GM23338 (cell line): Measurements from ENCODE around the gene TMEM88. TPM values are rescaled to one million over a fixed set of nuclear protein-coding genes. Genes with fewer than 3 reads are reported as not detected.

Source experiments
- JUNB ChIP-seq: IDR thresholded peaks from one replicate; pipeline ENCODE4 v1.6.1; 2016; ENCODE audit warnings: antibody characterized with exemption; ENCODE audit not compliant: unreplicated experiment
- NANOG ChIP-seq: IDR thresholded peaks from 2 replicates; pipeline ENCODE4 v1.6.1; 2016; ENCODE audit warnings: antibody characterized with exemption, borderline replicate concordance
- ZNF331 ChIP-seq: fragments of 250-450 bp; sonication (Bioruptor Pico); IDR thresholded peaks from 2 replicates; pipeline ENCODE4 v1.5.0; 2020; ENCODE audit warnings: low read depth, mild to moderate bottlenecking, moderate library complexity
- polyA plus RNA-seq: library from polyadenylated mRNA; unstranded; fragments of >200 nt; fragmentation: Nextera tagmentation; extraction: Ambion mirVana; gene quantifications from 2 replicates; pipeline ENCODE4 v1.2.1, GENCODE V29; 2016
- total RNA-seq: library from RNA; depleted of rRNA; stranded (reverse); fragments of >200 nt; shearing (Covaris generic); gene quantifications from 2 replicates; pipeline ENCODE4 v1.2.3, GENCODE V29; 2014; rRNA removed

Gene TMEM88
- total and polyA plus RNA-seq, 2 experiments from 2014 or later, result 0.58 to 0.97 TPM

GRCh38 chr17:7903154-7904103 is 48.6 kb downstream of the TMEM88 start (continued):
- TF ChIP-seq NANOG, result no peak
- TF ChIP-seq JUNB, result no peak
- TF ChIP-seq ZNF331 (CRISPR knock-in tag), result no peak

Other genes with a start within 250 kb of the TMEM88 start
- 20.3 and 24.4 TPM in 2 replicates for gene FXR2, start 240.2 kb upstream of the TMEM88 start, total RNA-seq
- 8.6 and 10.9 TPM in 2 replicates for gene FXR2, start 240.2 kb upstream of the TMEM88 start, polyA plus RNA-seq
- 52.7 and 56.7 TPM in 2 replicates for gene SAT2, start 227.2 kb upstream of the TMEM88 start, total RNA-seq
- 69.4 and 74.4 TPM in 2 replicates for gene SAT2, start 227.2 kb upstream of the TMEM88 start, polyA plus RNA-seq
- 0.38 and 0.66 TPM in 2 replicates for gene SHBG, start 224.9 kb upstream of the TMEM88 start, total RNA-seq
- gene SHBG, start 224.9 kb upstream of the TMEM88 start, polyA plus RNA-seq, result 0.48 and 0.90 TPM in 2 replicates
- 11.2 and 14.9 TPM in 2 replicates for gene ATP1B2, start 204.1 kb upstream of the TMEM88 start, total RNA-seq
- 33.1 and 35.3 TPM in 2 replicates for gene ATP1B2, start 204.1 kb upstream of the TMEM88 start, polyA plus RNA-seq
- gene TP53, start 167.6 kb upstream of the TMEM88 start, total RNA-seq, result 154 and 178 TPM in 2 replicates
- gene TP53, start 167.6 kb upstream of the TMEM88 start, polyA plus RNA-seq, result 119 and 138 TPM in 2 replicates
- 27.1 and 28.1 TPM in 2 replicates for gene WRAP53, start 166.6 kb upstream of the TMEM88 start, total RNA-seq
- 33.3 and 33.5 TPM in 2 replicates for gene WRAP53, start 166.6 kb upstream of the TMEM88 start, polyA plus RNA-seq
- gene EFNB3, start 149.9 kb upstream of the TMEM88 start, total RNA-seq, result 7.7 and 11.5 TPM in 2 replicates
- 4.2 and 4.5 TPM in 2 replicates for gene EFNB3, start 149.9 kb upstream of the TMEM88 start, polyA plus RNA-seq
- gene DNAH2, start 137.3 kb upstream of the TMEM88 start, total RNA-seq, result 0.16 and 0.38 TPM in 2 replicates
- gene DNAH2, start 137.3 kb upstream of the TMEM88 start, polyA plus RNA-seq, result not detected in 2 replicates
- 1.4 and 1.8 TPM in 2 replicates for gene KDM6B, start 20.8 kb upstream of the TMEM88 start, total RNA-seq
- gene KDM6B, start 20.8 kb upstream of the TMEM88 start, polyA plus RNA-seq, result 1.1 and 1.4 TPM in 2 replicates
- gene NAA38, start 2.5 kb downstream of the TMEM88 start, total RNA-seq, result 17.1 and 24.0 TPM in 2 replicates
- 74.8 and 78.5 TPM in 2 replicates for gene NAA38, start 2.5 kb downstream of the TMEM88 start, polyA plus RNA-seq
- gene CYB5D1, start 2.9 kb downstream of the TMEM88 start, total RNA-seq, result 5.6 and 8.4 TPM in 2 replicates
- gene CYB5D1, start 2.9 kb downstream of the TMEM88 start, polyA plus RNA-seq, result 2.7 and 3.5 TPM in 2 replicates
- gene CHD3, start 33.7 kb downstream of the TMEM88 start, total RNA-seq, result 9.7 and 12.3 TPM in 2 replicates
- gene CHD3, start 33.7 kb downstream of the TMEM88 start, polyA plus RNA-seq, result 2.9 and 3.0 TPM in 2 replicates
- gene RNF227, start 61.2 kb downstream of the TMEM88 start, total RNA-seq, result 0.66 and 1.4 TPM in 2 replicates
- 0.35 and 0.42 TPM in 2 replicates for gene RNF227, start 61.2 kb downstream of the TMEM88 start, polyA plus RNA-seq
- 0.47 and 1.0 TPM in 2 replicates for gene KCNAB3, start 74.8 kb downstream of the TMEM88 start, total RNA-seq
- 0.45 and 1.0 TPM in 2 replicates for gene KCNAB3, start 74.8 kb downstream of the TMEM88 start, polyA plus RNA-seq
- gene TRAPPC1, start 76.9 kb downstream of the TMEM88 start, total RNA-seq, result 45.2 and 52.4 TPM in 2 replicates
- gene TRAPPC1, start 76.9 kb downstream of the TMEM88 start, polyA plus RNA-seq, result 211 and 234 TPM in 2 replicates
- gene CNTROB, start 77.1 kb downstream of the TMEM88 start, total RNA-seq, result 18.4 and 18.5 TPM in 2 replicates
- 16.3 and 17.8 TPM in 2 replicates for gene CNTROB, start 77.1 kb downstream of the TMEM88 start, polyA plus RNA-seq
- gene GUCY2D, start 147.5 kb downstream of the TMEM88 start, total RNA-seq, result 0.07 TPM in 1 of 2 replicates, not detected in the other
- gene GUCY2D, start 147.5 kb downstream of the TMEM88 start, polyA plus RNA-seq, result 0.08 and 0.96 TPM in 2 replicates
- 0.39 and 0.45 TPM in 2 replicates for gene ALOX15B, start 184.0 kb downstream of the TMEM88 start, total RNA-seq
- 0.33 and 0.42 TPM in 2 replicates for gene ALOX15B, start 184.0 kb downstream of the TMEM88 start, polyA plus RNA-seq
- 1.4 TPM in 1 of 2 replicates, not detected in the other for gene ALOX12B, start 232.7 kb downstream of the TMEM88 start, total RNA-seq
- gene ALOX12B, start 232.7 kb downstream of the TMEM88 start, polyA plus RNA-seq, result 0.16 and 0.30 TPM in 2 replicates